GM12874 (cell line): ENCODE measurements around the gene LANCL1.

Source experiments
- TF ChIP-seq, protein P1 (sequence below): IDR thresholded peaks from 2 replicates; pipeline ENCODE4 v1.5.1; 2011; ENCODE audit warnings: low read depth, mild to moderate bottlenecking, control low read depth, low read length, moderate library complexity; ENCODE audit not compliant: insufficient read depth

Gene LANCL1

DNA sequence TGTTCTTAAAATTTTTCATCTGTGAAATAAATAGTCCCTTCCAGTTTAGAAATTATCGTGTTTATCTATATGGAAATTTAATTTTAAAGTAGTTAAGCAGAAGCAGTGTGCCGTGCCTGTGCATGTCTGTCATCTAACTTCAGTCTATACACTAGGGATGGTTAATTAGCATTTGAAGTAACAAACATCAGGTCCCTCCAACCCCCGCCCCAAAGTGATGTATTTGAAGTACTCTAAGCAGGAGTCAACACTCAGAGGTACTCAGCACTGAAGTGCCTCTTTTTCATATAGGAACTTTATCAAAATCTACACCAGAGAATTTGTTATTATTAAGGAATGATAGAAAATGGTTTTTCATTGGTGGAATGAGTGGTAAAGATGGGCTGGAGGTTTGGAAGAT, 33.0 kb downstream of the LANCL1 start:
- TF ChIP-seq, protein P1, sequence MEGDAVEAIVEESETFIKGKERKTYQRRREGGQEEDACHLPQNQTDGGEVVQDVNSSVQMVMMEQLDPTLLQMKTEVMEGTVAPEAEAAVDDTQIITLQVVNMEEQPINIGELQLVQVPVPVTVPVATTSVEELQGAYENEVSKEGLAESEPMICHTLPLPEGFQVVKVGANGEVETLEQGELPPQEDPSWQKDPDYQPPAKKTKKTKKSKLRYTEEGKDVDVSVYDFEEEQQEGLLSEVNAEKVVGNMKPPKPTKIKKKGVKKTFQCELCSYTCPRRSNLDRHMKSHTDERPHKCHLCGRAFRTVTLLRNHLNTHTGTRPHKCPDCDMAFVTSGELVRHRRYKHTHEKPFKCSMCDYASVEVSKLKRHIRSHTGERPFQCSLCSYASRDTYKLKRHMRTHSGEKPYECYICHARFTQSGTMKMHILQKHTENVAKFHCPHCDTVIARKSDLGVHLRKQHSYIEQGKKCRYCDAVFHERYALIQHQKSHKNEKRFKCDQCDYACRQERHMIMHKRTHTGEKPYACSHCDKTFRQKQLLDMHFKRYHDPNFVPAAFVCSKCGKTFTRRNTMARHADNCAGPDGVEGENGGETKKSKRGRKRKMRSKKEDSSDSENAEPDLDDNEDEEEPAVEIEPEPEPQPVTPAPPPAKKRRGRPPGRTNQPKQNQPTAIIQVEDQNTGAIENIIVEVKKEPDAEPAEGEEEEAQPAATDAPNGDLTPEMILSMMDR: no peak

DNA sequence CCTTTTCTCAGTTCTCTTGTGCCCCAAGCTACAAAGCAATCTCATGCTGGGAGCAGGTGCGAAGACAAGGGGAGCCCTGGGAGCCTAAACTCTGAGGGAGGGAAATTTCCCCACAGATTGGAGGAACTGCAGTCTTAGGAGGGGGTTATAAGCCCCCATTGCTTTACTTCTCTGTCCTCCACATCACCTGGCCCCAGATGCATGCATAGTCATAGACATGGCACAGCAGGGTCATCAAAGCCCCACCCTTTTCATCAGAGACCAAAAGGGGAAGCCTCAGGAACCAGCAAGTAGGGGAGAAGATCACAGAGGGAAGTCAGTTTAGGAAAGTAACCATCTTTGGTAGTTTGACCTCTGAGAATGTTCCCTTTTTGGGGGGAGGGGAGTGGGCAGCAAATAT, 33.7 kb downstream of the LANCL1 start:
- TF ChIP-seq, protein P1: no peak

GRCh38 chr2:210442457-210442856, 34.1 kb downstream of the LANCL1 start:
- TF ChIP-seq, protein P1: no peak

DNA sequence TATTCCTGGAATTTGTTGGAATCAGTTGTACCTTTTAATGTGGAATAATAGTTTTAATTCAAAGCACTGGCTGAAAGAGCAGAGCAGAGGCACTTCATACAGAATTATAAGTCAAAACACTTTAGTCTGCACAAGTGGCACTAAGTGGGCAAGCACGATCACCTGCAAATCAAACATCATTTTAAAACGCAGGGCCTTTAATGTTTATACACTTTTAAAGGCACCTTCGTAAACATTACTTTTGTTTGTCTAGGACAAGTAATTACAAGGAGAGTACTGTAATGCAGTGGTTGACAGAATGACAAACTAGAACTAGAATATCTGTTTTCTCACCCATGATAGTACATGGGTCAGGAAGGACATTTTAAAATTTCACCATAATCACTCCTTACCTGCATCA, 36.4 kb downstream of the LANCL1 start:
- TF ChIP-seq, protein P1: no peak

DNA sequence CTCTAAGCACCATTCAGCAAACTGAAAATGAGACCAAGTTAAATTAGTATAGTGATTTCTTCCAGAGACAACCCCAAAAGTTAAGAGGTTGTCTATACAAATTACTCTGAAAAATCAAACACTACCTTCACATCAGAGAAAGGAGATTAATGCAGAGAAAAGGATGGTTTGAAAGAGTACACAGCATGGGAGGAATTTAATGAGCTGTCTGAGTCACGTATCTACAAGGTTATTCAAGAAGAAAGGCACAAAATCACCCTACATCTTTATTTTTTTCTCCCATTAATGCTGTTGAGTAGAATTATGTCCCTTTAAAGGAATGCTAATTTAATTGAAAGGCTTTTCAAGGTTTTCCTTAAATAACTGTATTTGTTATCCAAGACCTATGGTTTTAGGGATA, 41.1 kb downstream of the LANCL1 start:
- TF ChIP-seq, protein P1: no peak

DNA sequence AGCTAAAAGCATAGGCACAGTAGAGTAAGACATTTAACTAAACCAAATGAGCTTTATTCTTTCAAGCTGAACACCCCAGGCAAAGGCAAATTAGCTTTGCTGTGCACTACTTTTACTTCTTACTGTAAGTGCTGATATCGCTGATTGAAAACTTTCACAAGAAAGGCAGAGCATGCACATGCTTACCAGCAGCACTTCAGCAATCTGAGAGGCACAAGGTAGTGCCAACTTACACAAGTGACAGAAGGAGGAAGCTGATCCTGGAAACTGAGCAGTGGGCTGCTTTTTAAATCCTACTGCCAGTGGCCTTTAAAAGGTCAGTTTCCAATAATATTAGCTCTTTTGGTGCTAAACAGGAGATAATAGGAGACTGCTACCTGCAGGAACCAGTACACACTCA, 43.9 kb downstream of the LANCL1 start:
- TF ChIP-seq, protein P1: no peak

- TF ChIP-seq, protein P1: no peak
Observed at GRCh38 chr2:210429403-210430137, 47.0 kb downstream of the LANCL1 start.
